ENCODE measurements around the gene CDK6. TPM values are rescaled to one million over a fixed set of nuclear protein-coding genes. Genes with fewer than 3 reads are reported as not detected.
A peak's percentile ranks its signal among the peaks of the same experiment; 100 is the strongest.

CDK6 gene
- total and polyA plus RNA-seq, 2 experiments from 2014 or later = 7.4 to 23.7 TPM

GRCh38 chr7:92881091-92881485 lies 44.7 kb upstream of the CDK6 start (continued):
- no peak for TF ChIP-seq REST (IDR thresholded peaks at IDR 0.05; ENCODE audit: unreplicated experiment)

GRCh38 chr7:92880212-92881090 lies 44.1 kb upstream of the CDK6 start:
- Histone ChIP-seq H3K79me2 (replicated peaks; ENCODE audit: insufficient read depth) (no peaks in the 10 kb centered on the region), H3K4me2 (no peak overlapping the region), H4K20me1 (replicated peaks; ENCODE audit: insufficient read depth) (no peaks in the 10 kb centered on the region), H2AFZ (no peak overlapping the region), H3K36me3 (ENCODE audit: insufficient read depth) (no peaks in the 10 kb centered on the region), H3K9me2 (ENCODE audit: insufficient read depth) (no peaks in the 10 kb centered on the region), H3F3A (replicated peaks; ENCODE audit: low read depth) (no peaks in the 10 kb centered on the region), H3K27ac (ENCODE audit: low read depth) (no peak overlapping the region), H3K4me3 (no peak overlapping the region), H3K4me1 (ENCODE audit: insufficient read depth) (no peaks in the 10 kb centered on the region), H3K27me3 (ENCODE audit: insufficient read depth) (no peaks in the 10 kb centered on the region)
- peak; percentile 98 for ATAC-seq
- no peaks in the 10 kb centered on the region for H3K36me3 Mint-ChIP-seq (ENCODE audit: low read depth)
- H3K27ac Mint-ChIP-seq = no peak overlapping the region
- no peak for TF ChIP-seq ZNF331 (CRISPR knock-in tag; IDR thresholded peaks at IDR 0.05; ENCODE audit: low read depth)
- TF ChIP-seq STAT1 (IDR thresholded peaks at IDR 0.05; ENCODE audit: unreplicated experiment) = no peak
- TF ChIP-seq REST (IDR thresholded peaks at IDR 0.05; ENCODE audit: unreplicated experiment) = no peak
- TF ChIP-seq CREB1 (CRISPR knock-in tag; IDR thresholded peaks at IDR 0.05; ENCODE audit: low read depth) = no peak
- TF ChIP-seq CTCF (conservative IDR thresholded peaks at IDR 0.05; ENCODE audit: low read depth in 2 of 2) = peak; percentile 85 to 89
- no peak for TF ChIP-seq POLR2AphosphoS5 (IDR thresholded peaks at IDR 0.05; ENCODE audit: low read depth)
- H3K4me3 Mint-ChIP-seq = no peak overlapping the region
- H3K9me3 Mint-ChIP-seq = no peaks in the 10 kb centered on the region
- peaks cover 2% of the 10 kb centered on the region for H3K27me3 Mint-ChIP-seq (ENCODE audit: insufficient read depth, low read depth, poor library complexity)
- peaks cover 4% of the 10 kb centered on the region; the same call in 2 of the 3 replicates for H3K4me1 Mint-ChIP-seq
- DNase-seq (ENCODE audit: low spot score) = peak; percentile 86
